ENCODE results near the gene MKRN3. TPM values are rescaled to one million over a fixed set of nuclear protein-coding genes. Genes with fewer than 3 reads are reported as not detected.

MKRN3 gene
- total RNA-seq, 2 donors from 2014 or later, result 2.0 to 2.1 TPM

DNA sequence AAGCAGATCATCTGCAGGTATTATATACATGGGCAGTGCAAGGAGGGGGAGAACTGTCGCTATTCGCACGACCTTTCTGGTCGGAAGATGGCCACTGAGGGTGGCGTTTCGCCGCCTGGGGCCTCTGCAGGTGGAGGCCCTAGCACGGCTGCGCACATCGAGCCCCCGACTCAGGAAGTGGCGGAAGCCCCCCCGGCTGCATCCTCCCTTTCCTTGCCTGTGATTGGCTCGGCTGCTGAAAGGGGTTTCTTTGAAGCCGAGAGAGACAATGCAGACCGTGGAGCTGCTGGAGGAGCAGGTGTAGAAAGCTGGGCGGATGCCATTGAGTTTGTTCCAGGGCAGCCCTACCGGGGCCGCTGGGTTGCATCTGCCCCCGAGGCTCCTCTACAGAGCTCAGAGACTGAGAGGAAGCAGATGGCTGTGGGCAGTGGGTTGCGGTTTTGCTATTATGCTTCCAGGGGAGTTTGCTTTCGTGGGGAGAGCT lies 639 bp downstream of the MKRN3 start:
- no peaks in the 10 kb centered on the region for H3K27me3 Mint-ChIP-seq (ENCODE audit: low read depth)
- no peak overlapping the region for H3K27ac Mint-ChIP-seq
- H3K4me3 Mint-ChIP-seq, result peak overlapping the region; percentile 51 to 77
- peaks cover 0 to 5% of the 10 kb centered on the region in 2 donors for H3K36me3 Mint-ChIP-seq (ENCODE audit: insufficient read depth in 2 of 2)
- no peaks in the 10 kb centered on the region for H3K4me1 Mint-ChIP-seq (ENCODE audit: low read depth)
- peak; percentile 50 to 53 for ATAC-seq (replicated peaks in 1 of 2)
- DNase-seq, result peak; percentile 4 to 6
- H3K9me3 Mint-ChIP-seq, result peaks cover 2 to 6% of the 10 kb centered on the region in 2 donors

DNA sequence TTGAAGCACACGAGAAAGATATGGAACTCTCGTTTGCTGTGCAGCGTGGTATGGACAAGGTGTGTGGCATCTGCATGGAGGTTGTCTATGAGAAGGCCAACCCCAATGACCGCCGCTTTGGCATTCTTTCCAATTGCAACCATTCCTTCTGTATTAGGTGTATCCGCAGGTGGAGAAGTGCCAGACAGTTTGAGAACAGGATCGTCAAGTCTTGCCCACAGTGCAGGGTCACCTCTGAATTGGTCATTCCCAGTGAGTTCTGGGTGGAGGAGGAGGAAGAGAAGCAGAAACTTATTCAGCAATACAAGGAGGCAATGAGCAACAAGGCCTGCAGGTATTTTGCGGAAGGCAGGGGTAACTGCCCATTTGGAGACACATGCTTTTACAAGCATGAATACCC lies 1.2 kb downstream of the MKRN3 start:
- no peak for DNase-seq
- peak overlapping the region; percentile 51 to 77 for H3K4me3 Mint-ChIP-seq
- no peaks in the 10 kb centered on the region for H3K4me1 Mint-ChIP-seq (ENCODE audit: low read depth)
- no peak overlapping the region for H3K27ac Mint-ChIP-seq
- H3K36me3 Mint-ChIP-seq (ENCODE audit: insufficient read depth in 2 of 2), result peaks cover 0 to 5% of the 10 kb centered on the region in 2 donors
- no peak for ATAC-seq (replicated peaks in 1 of 2)
- H3K27me3 Mint-ChIP-seq (ENCODE audit: low read depth), result no peaks in the 10 kb centered on the region
- H3K9me3 Mint-ChIP-seq, result peaks cover 2 to 6% of the 10 kb centered on the region in 2 donors

DNA sequence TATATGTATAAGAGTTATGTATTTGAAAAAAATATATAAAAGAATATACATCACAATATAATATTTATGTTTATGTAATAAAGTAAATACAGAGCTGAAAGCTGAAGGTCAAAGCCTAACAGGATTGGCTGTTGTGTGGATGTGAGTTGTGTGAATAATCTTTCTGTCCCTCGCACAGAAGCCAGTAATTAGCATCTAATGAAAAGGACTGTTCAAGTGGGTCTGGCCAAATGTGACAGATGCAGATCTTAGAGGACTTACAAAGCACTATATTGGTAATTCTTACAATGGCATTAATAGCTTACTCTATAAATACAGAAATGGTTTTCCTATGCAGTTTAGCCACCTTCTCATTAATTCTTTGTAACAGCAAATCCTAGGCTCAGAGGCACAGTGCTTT lies 2.4 kb downstream of the MKRN3 start:
- H3K4me1 Mint-ChIP-seq (ENCODE audit: low read depth), result no peaks in the 10 kb centered on the region
- ATAC-seq (replicated peaks in 1 of 2) (no peak), DNase-seq (no peak)
- H3K9me3 Mint-ChIP-seq, result peaks cover 2 to 6% of the 10 kb centered on the region in 2 donors
- H3K36me3 Mint-ChIP-seq (ENCODE audit: insufficient read depth in 2 of 2), result peaks cover 0 to 5% of the 10 kb centered on the region in 2 donors
- no peak overlapping the region for H3K27ac Mint-ChIP-seq
- H3K27me3 Mint-ChIP-seq (ENCODE audit: low read depth), result no peaks in the 10 kb centered on the region
- H3K4me3 Mint-ChIP-seq, result no peak overlapping the region

DNA sequence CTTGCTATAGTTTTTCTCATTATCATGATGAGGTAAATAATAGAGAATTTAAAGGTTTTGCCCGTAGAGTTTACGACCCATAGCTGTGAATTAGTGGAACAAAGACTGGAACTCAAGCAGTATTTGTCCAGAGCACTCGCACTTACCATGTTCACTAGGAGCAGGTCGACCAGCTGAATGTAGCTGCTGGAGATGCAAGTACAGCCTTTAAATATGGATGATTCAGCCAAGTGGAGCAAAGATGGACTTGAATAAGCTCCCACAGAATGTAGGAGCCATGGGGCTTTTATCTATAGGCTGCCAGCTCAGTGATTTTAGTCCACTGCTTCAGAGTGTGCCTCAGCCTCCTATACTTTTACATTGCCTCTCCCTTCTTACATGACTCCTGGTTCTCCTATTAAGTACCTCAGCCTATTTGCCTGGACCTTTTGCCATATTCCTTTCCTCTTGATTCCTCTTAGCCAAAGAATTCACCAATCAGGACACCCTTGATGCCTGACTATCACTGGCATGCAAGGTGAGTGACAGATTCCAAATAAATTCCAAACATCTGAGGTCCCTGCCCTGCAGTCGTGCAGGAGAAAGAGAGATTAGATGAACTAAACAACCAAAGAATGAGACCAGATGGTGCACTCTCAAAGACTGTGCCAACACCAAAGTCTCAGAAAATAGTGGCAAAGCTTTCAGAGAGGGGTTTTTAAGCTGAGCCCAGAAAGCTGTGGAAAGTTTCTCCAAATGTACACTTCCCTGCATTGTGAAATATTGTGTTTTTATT lies 3.9 kb downstream of the MKRN3 start:
- peaks cover 0 to 5% of the 10 kb centered on the region in 2 donors for H3K36me3 Mint-ChIP-seq (ENCODE audit: insufficient read depth in 2 of 2)
- no peak for ATAC-seq (replicated peaks in 1 of 2)

DNA sequence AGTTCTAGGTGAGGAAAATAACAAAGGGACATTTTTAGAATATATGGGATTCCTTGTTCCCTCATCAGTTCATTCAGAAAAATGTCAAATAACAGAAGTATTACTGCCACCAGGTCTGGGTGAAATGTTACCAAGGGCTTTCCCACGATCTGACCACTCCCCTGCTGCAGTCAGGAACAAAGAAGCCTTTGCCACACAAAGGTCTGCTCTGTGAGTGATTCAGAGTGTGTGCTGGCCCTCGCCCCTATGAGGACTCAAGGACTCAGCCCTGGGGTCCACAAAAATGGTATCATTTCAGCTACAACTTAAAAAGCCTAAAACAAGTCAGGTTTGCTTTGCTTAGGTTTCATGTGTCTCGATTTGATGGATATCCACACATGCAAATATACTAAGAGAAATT lies 5.0 kb downstream of the MKRN3 start:
- ATAC-seq (replicated peaks in 1 of 2), result no peak
- DNase-seq, result no peak
- Mint-ChIP-seq H3K36me3 (ENCODE audit: insufficient read depth in 2 of 2) (no peaks in the 10 kb centered on the region), H3K4me1 (ENCODE audit: low read depth) (no peaks in the 10 kb centered on the region), H3K9me3 (no peaks in the 10 kb centered on the region), H3K4me3 (no peak overlapping the region), H3K27ac (no peak overlapping the region), H3K27me3 (ENCODE audit: low read depth) (no peaks in the 10 kb centered on the region)

More for the DNA sequence above, 3.9 kb downstream of the MKRN3 start:
- peaks cover 2 to 6% of the 10 kb centered on the region in 2 donors for H3K9me3 Mint-ChIP-seq
- H3K27ac Mint-ChIP-seq, result no peak overlapping the region
- H3K27me3 Mint-ChIP-seq (ENCODE audit: low read depth), result no peaks in the 10 kb centered on the region
- no peaks in the 10 kb centered on the region for H3K4me1 Mint-ChIP-seq (ENCODE audit: low read depth)
- no peak for DNase-seq
- H3K4me3 Mint-ChIP-seq, result no peak overlapping the region

DNA sequence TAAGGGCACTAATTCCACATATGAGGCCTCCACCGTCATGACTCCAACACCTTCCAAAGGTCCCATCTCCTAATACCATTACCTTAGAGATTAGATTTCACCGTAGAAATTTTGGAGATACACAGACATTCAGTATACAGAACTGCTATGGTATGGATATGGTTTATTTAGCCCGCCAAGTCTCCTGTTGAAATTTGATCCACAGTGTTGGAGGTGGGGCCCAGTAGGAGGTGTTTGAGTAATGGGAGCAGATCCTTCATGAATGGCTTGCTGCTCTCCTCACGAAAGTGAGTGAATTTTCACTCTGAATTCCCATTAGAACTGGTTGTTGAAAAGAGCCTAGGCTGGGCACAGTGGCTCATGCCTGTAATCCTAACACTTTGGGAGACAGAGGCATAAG lies 7.4 kb downstream of the MKRN3 start:
- H3K4me1 Mint-ChIP-seq (ENCODE audit: low read depth), result no peaks in the 10 kb centered on the region
- no peak overlapping the region for H3K27ac Mint-ChIP-seq
- no peak for ATAC-seq (replicated peaks in 1 of 2)

DNA sequence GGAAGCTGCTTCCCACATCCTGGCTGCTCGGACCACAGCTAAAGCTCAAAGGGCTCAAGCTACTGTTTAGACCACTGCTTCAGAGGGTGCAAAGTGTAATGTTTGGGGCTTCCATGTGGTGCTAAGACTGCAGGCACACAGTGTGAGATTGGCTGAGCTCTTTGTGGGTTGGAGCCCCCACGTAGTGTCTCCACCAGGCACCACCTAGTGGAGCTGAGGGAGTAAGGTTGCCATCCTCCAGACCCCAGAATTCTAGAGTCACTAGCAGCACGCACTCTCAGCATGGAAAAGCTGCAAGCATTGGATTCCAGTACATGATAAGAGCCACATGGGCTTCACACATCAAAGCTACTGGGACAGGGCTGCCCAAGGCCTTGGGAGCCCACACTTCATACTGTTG lies 9.3 kb downstream of the MKRN3 start:
- Mint-ChIP-seq H3K27ac (no peak overlapping the region), H3K36me3 (ENCODE audit: insufficient read depth in 2 of 2) (no peaks in the 10 kb centered on the region), H3K4me3 (no peak overlapping the region), H3K4me1 (ENCODE audit: low read depth) (no peaks in the 10 kb centered on the region), H3K9me3 (no peaks in the 10 kb centered on the region), H3K27me3 (ENCODE audit: low read depth) (no peaks in the 10 kb centered on the region)
- ATAC-seq (replicated peaks in 1 of 2) (no peak), DNase-seq (no peak)

More for the DNA sequence above, 7.4 kb downstream of the MKRN3 start:
- Mint-ChIP-seq H3K27me3 (ENCODE audit: low read depth) (no peaks in the 10 kb centered on the region), H3K4me3 (no peak overlapping the region), H3K36me3 (ENCODE audit: insufficient read depth in 2 of 2) (no peaks in the 10 kb centered on the region), H3K9me3 (no peaks in the 10 kb centered on the region)
- no peak for DNase-seq

DNA sequence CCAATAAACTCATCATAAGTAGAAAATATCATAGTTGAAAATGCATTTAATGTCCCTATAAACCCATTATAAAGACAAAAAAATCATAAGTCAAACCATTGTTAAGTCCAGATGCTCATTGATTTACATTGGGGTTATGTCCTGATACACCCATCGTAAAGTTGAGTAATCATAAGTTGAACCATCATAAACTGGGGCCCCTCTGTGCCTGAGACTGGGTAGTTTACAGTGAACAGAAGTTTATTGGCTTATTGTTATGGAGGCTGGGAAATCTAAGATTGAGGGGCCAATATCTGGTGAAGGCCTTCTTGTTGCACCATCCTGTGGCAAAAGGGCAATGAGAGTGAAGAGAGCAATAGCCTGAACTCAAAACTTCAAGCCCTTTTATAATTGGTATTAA lies 10.6 kb downstream of the MKRN3 start:
- H3K4me3 Mint-ChIP-seq, result no peak overlapping the region
- no peak for ATAC-seq (replicated peaks in 1 of 2)
- H3K27ac Mint-ChIP-seq, result no peak overlapping the region
- H3K4me1 Mint-ChIP-seq (ENCODE audit: low read depth), result no peaks in the 10 kb centered on the region
- no peak for DNase-seq
- no peaks in the 10 kb centered on the region for H3K9me3 Mint-ChIP-seq
- no peaks in the 10 kb centered on the region for H3K36me3 Mint-ChIP-seq (ENCODE audit: insufficient read depth in 2 of 2)
- H3K27me3 Mint-ChIP-seq (ENCODE audit: low read depth), result no peaks in the 10 kb centered on the region

DNA sequence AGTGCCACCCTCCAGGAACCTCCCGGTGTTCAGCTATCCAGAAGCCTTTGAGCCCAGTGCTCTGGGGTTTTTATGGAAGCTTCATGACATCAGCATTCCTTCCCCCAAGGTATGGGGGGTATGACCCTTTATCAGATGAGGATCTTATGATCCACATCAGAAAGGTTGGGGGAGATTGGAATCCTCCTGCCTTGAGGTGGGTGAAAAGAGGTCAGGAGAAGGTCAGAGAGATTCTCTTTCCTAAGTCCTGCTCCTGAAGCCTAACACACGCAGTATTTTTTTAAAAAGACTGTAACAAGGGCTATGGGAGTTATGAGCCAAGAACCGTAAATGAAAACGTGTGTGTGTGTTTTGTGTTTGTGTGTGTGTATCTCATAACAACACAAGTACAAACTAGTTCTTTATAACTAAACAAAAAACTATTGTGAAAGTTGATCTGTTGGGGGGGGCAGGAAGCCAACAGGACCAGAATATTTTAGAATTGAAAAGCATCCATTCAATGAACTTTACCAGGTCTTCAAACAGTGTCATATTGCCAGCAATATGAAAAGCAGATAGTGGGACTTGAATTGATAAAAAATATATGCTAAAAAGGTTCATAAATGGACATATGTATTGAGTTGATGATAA lies 13.2 kb downstream of the MKRN3 start:
- Mint-ChIP-seq H3K4me3 (no peak overlapping the region), H3K36me3 (ENCODE audit: insufficient read depth in 2 of 2) (no peaks in the 10 kb centered on the region), H3K9me3 (no peaks in the 10 kb centered on the region), H3K4me1 (ENCODE audit: low read depth) (no peaks in the 10 kb centered on the region), H3K27me3 (ENCODE audit: low read depth) (no peaks in the 10 kb centered on the region), H3K27ac (no peak overlapping the region)
- no peak for ATAC-seq (replicated peaks in 1 of 2)
- no peak for DNase-seq

DNA sequence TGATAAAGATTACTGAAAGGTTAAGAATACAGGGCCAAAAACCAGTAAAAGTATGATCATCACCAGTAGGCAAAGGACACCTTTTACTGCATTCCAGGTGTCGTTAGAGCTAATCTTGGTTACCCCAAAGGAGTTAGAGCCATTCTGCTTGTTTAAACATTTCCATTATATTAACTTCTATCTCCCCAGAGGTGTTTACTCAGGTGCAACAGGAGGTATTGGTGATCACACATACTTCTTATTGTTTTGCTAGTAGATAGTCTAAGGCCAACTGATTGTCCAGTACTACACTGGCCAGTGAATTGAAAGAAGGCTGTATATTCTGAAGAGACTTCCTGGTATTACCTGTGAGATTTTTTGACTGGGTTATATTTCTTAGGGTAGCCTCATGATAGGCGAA lies 22.8 kb downstream of the MKRN3 start:
- DNase-seq, result no peak
- Mint-ChIP-seq H3K4me3 (no peak overlapping the region), H3K9me3 (peaks cover 2 to 3% of the 10 kb centered on the region in 2 donors), H3K27ac (no peak overlapping the region), H3K4me1 (ENCODE audit: low read depth) (no peaks in the 10 kb centered on the region), H3K27me3 (ENCODE audit: low read depth) (no peaks in the 10 kb centered on the region), H3K36me3 (ENCODE audit: insufficient read depth in 2 of 2) (no peaks in the 10 kb centered on the region)
- ATAC-seq (replicated peaks in 1 of 2), result no peak

DNA sequence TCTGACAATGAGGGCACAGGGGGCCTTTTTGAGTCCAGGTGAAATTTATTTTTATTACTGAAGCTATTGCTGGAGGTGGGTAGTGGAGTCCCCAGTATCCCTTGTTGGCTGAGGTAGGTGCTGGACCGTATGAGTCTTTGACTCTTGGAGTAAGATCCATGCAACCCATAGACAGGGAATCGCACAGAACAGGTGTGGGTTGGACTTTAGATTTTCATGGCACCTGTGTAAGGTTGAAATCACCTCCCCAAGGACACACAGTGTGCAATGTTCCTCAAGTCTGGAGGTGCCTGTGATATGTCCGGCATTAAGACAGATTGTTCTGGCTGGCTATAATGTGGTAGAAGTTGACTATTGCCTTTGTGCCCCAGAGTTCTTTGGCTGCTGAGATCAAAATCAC lies 23.5 kb downstream of the MKRN3 start:
- no peaks in the 10 kb centered on the region for H3K27me3 Mint-ChIP-seq (ENCODE audit: low read depth)
- H3K9me3 Mint-ChIP-seq, result peaks cover 2% of the 10 kb centered on the region in 2 donors
- no peaks in the 10 kb centered on the region for H3K36me3 Mint-ChIP-seq (ENCODE audit: insufficient read depth in 2 of 2)
- DNase-seq, result no peak
- no peaks in the 10 kb centered on the region for H3K4me1 Mint-ChIP-seq (ENCODE audit: low read depth)
- no peak overlapping the region for H3K4me3 Mint-ChIP-seq
- no peak overlapping the region for H3K27ac Mint-ChIP-seq
- no peak for ATAC-seq (replicated peaks in 1 of 2)

DNA sequence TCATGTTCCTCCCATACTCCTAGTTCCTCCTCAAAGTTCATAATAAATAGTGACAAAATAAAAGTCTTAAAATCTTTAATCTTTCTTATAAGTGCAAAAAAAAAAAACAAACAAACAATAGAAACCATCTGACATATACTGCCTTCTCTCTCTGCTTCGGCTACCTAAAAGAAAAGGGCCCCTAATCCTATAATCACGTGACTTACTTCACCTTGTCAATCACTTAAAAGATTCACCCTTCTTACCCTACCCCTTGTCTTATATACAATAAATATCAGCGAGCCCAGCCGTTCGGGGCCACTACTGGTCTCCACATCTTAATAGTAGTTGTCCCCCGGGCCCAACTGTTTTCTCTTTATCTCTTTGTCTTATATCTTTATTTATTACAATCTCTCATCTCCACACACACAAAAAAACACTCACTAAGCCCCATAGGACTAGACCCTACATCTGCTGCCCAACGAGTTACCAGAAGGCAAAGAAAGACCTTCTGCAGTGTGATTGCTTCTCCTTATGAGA lies 28.8 kb downstream of the MKRN3 start:
- H3K36me3 Mint-ChIP-seq (ENCODE audit: insufficient read depth in 2 of 2), result no peaks in the 10 kb centered on the region

DNA sequence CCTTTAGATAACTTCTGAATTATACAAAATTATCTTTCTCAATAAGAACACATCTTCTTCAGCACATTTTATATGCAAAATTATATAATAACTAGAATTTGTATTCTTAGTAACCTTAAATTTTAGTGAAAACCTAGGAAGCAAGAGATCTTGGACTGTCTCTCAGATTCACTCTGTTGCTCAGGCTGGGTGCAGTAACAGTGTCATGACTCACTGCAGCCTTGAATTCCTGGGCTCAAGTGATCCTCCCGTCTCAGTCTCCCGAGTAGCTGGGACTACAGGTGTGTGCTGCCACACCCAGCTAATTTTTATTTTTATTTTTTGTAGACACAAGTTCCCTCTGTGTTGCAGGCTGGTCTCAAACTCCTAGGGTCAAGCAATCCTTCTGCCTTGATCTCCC lies 29.9 kb downstream of the MKRN3 start:
- no peaks in the 10 kb centered on the region for H3K27me3 Mint-ChIP-seq (ENCODE audit: low read depth)
- no peak overlapping the region for H3K27ac Mint-ChIP-seq
- no peak overlapping the region for H3K4me3 Mint-ChIP-seq
- DNase-seq, result no peak
- no peaks in the 10 kb centered on the region for H3K36me3 Mint-ChIP-seq (ENCODE audit: insufficient read depth in 2 of 2)
- H3K4me1 Mint-ChIP-seq (ENCODE audit: low read depth), result no peaks in the 10 kb centered on the region
- ATAC-seq (replicated peaks in 1 of 2), result no peak
- H3K9me3 Mint-ChIP-seq, result peaks cover 2 to 3% of the 10 kb centered on the region in 2 donors

More for the DNA sequence above, 28.8 kb downstream of the MKRN3 start:
- DNase-seq, result no peak
- H3K4me3 Mint-ChIP-seq, result no peak overlapping the region
- no peak overlapping the region for H3K27ac Mint-ChIP-seq
- H3K9me3 Mint-ChIP-seq, result peaks cover 0 to 2% of the 10 kb centered on the region in 2 donors
- H3K4me1 Mint-ChIP-seq (ENCODE audit: low read depth), result no peaks in the 10 kb centered on the region
- no peaks in the 10 kb centered on the region for H3K27me3 Mint-ChIP-seq (ENCODE audit: low read depth)
- ATAC-seq (replicated peaks in 1 of 2), result no peak

Data from activated T-cell treated with anti-CD3 and anti-CD28 coated beads, Interleukin-2, amount 50 U/mL, for 72 hours (primary cell).